DND-41 (cell line): ENCODE measurements around the gene HKDC1.

ENCODE experiments used
- CTCF ChIP-seq: IDR thresholded peaks from 2 replicates; pipeline ENCODE4 v1.5.1; 2012; ENCODE audit warnings: borderline replicate concordance, low read length, moderate library complexity, mild to moderate bottlenecking; ENCODE audit not compliant: poor library complexity, severe bottlenecking; ENCODE audit errors: extremely low read depth
- EZH2 ChIP-seq: IDR thresholded peaks from 3 replicates; pipeline ENCODE4 v1.6.1; 2012; ENCODE audit warnings: borderline replicate concordance, low read depth, mild to moderate bottlenecking, moderate library complexity, low read length, inconsistent platforms; ENCODE audit not compliant: severe bottlenecking

DNA sequence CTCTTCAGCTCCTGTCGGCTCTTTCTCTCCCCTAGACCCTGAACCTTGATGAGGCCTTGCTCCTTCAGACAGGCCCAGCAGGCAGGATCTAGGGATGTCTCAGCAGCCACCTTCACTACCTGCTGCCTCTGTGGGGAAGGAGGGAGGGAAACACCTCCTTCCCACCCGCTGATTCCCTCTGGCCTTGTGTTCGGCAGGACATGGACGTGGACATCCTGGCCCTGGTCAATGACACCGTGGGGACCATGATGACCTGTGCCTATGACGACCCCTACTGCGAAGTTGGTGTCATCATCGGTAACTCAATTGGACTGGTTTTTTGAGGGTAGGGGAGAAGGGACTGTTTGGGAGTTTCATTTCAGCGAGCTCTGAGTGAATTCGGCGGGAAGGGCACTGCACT, 20.3 kb downstream of the HKDC1 start:
- no peak for TF ChIP-seq CTCF
- TF ChIP-seq EZH2: no peak
